ENCODE results near the gene TEX19. TPM values are rescaled to one million over a fixed set of nuclear protein-coding genes. Genes with fewer than 3 reads are reported as not detected.
"Not testable (repeated sequence)": the region's sequence is repeated elsewhere in the genome, so short reads cannot be mapped to it uniquely, and the experiment has no call there.

Gene TEX19
- total RNA-seq, 2 experiments from 2014 or later, result not detected

GRCh38 chr17:82373731-82374625, 14.9 kb downstream of the TEX19 start:
- H3K27ac Mint-ChIP-seq, result no peak overlapping the region
- no peak for TF ChIP-seq CTCF (IDR thresholded peaks at IDR 0.05)
- H3K27me3 Mint-ChIP-seq, result peaks cover 34% of the 10 kb centered on the region
- no peaks in the 10 kb centered on the region for H3K9me3 Mint-ChIP-seq
- ChIA-PET POLR2A (interaction anchor here (0.9 kb wide), 1 partner anchor 12 kb away, joined by 3 read pairs; no protein-coding TSS in a partner anchor), CTCF (interaction anchor here (0.6 kb wide), 1 partner anchor 40 kb away, joined by 3 read pairs; no protein-coding TSS in a partner anchor)
- H3K4me3 Mint-ChIP-seq, result no peak overlapping the region
- DNase-seq (no peak), ATAC-seq (no peak)
- no peaks in the 10 kb centered on the region for H3K36me3 Mint-ChIP-seq (ENCODE audit: low read depth)
- H3K4me1 Mint-ChIP-seq (ENCODE audit: low read depth), result peaks cover 18% of the 10 kb centered on the region
- intact Hi-C loops (cut with micrococcal nuclease), result no loop called here

GRCh38 chr17:82374626-82375331, 15.7 kb downstream of the TEX19 start:
- DNase-seq (no peak), ATAC-seq (no peak)
- CTCF ChIA-PET, result no interaction called here
- Mint-ChIP-seq H3K4me3 (no peak overlapping the region), H3K27me3 (peaks cover 35% of the 10 kb centered on the region), H3K36me3 (ENCODE audit: low read depth) (no peaks in the 10 kb centered on the region), H3K9me3 (no peaks in the 10 kb centered on the region), H3K27ac (no peak overlapping the region), H3K4me1 (ENCODE audit: low read depth) (peaks cover 18% of the 10 kb centered on the region)
- POLR2A ChIA-PET, result no interaction called here
- no peak for TF ChIP-seq CTCF (IDR thresholded peaks at IDR 0.05)
- intact Hi-C loops (cut with micrococcal nuclease), result no loop called here

GRCh38 chr17:82375359-82376041, 16.5 kb downstream of the TEX19 start:
- no peaks in the 10 kb centered on the region for H3K9me3 Mint-ChIP-seq
- peaks cover 15% of the 10 kb centered on the region for H3K4me1 Mint-ChIP-seq (ENCODE audit: low read depth)
- no peaks in the 10 kb centered on the region for H3K36me3 Mint-ChIP-seq (ENCODE audit: low read depth)
- ChIA-PET POLR2A (interaction anchor here (0.7 kb wide), 1 partner anchor 647 kb away, joined by 3 read pairs; no protein-coding TSS in a partner anchor), CTCF (no interaction called here)
- peaks cover 37% of the 10 kb centered on the region for H3K27me3 Mint-ChIP-seq
- ATAC-seq, result no peak
- no peak for TF ChIP-seq CTCF (IDR thresholded peaks at IDR 0.05)
- intact Hi-C loops (cut with micrococcal nuclease), result no loop called here
- H3K27ac Mint-ChIP-seq, result no peak overlapping the region
- no peak for DNase-seq
- no peak overlapping the region for H3K4me3 Mint-ChIP-seq

GRCh38 chr17:82376042-82376730, 17.1 kb downstream of the TEX19 start:
- Mint-ChIP-seq H3K27ac (no peak overlapping the region), H3K4me3 (no peak overlapping the region), H3K4me1 (ENCODE audit: low read depth) (peaks cover 10% of the 10 kb centered on the region), H3K36me3 (ENCODE audit: low read depth) (no peaks in the 10 kb centered on the region), H3K9me3 (no peaks in the 10 kb centered on the region), H3K27me3 (peaks cover 32% of the 10 kb centered on the region)
- TF ChIP-seq CTCF (IDR thresholded peaks at IDR 0.05), result no peak
- POLR2A ChIA-PET, result interaction anchor here (0.7 kb wide), 1 partner anchor 648 kb away, joined by 3 read pairs; no protein-coding TSS in a partner anchor
- intact Hi-C loops (cut with micrococcal nuclease), result no loop called here
- ATAC-seq (no peak), DNase-seq (no peak)
- CTCF ChIA-PET, result no interaction called here

GRCh38 chr17:82377294-82377693, 18.2 kb downstream of the TEX19 start:
- CTCF ChIA-PET, result interaction anchor here (0.6 kb wide), 1 partner anchor 22 kb away, joined by 3 read pairs; no protein-coding TSS in a partner anchor
- ATAC-seq, result not testable (repeated sequence)
- peaks cover 36% of the 10 kb centered on the region for H3K27me3 Mint-ChIP-seq

More at GRCh38 chr17:82377294-82377693, 18.2 kb downstream of the TEX19 start:
- H3K9me3 Mint-ChIP-seq; H3K4me3 Mint-ChIP-seq; DNase-seq; intact Hi-C loops (cut with micrococcal nuclease); H3K27ac Mint-ChIP-seq; H3K36me3 Mint-ChIP-seq (ENCODE audit: low read depth); POLR2A ChIA-PET: not testable (repeated sequence)
- peaks cover 11% of the 10 kb centered on the region for H3K4me1 Mint-ChIP-seq (ENCODE audit: low read depth)

All from activated CD8-positive, alpha-beta T cell treated with anti-CD3 and anti-CD28 coated beads for 36 hours (primary cell).